AG04450 (cell line): Measurements from ENCODE around the gene NHLRC4. TPM values are rescaled to one million over a fixed set of nuclear protein-coding genes. Genes with fewer than 3 reads are reported as not detected.

ENCODE experiments used
- CTCF ChIA-PET: fragments of 300-600, 350-600 bp; formaldehyde crosslinking; extraction: SDS; loops from one replicate; lab custom pipeline; 2022; ENCODE audit warnings: antibody characterized with exemption, inconsistent platforms; lab: Charles Lee
- POLR2A ChIA-PET: fragments of 350-600 bp; formaldehyde crosslinking; extraction: SDS; loops from one replicate; lab custom pipeline; 2021; ENCODE audit warnings: antibody characterized with exemption, inconsistent platforms; lab: Yijun Ruan, JAX
- DNase-seq: peaks from one replicate; pipeline ENCODE4 v3.0.0-alpha.2; 2011; ENCODE audit warnings: low read depth, low spot score
- H3K27ac ChIP-seq: one replicate; pipeline ENCODE4 v1.5.1; 2012; ENCODE audit warnings: low read depth, low read length, control low read depth
- H3K27me3 ChIP-seq: one replicate; pipeline ENCODE4 v1.6.0; 2012; ENCODE audit warnings: low read length; ENCODE audit not compliant: control insufficient read depth, insufficient read depth
- H3K4me3 ChIP-seq: 2 replicates; pipeline ENCODE4 v1.5.1; 2011; ENCODE audit warnings: mild to moderate bottlenecking, low read depth, low read length, control low read depth
- H3K9me3 ChIP-seq: 2 replicates; pipeline ENCODE4 v1.5.1; 2012; ENCODE audit warnings: low read length; ENCODE audit not compliant: control insufficient read depth, insufficient read depth
- CTCF ChIP-seq: IDR thresholded peaks from 2 replicates; pipeline ENCODE4 v1.5.1; 2011; ENCODE audit warnings: low read depth, low read length, control low read depth, inconsistent platforms
- polyA plus RNA-seq: library from polyadenylated mRNA; depleted of rRNA; stranded (reverse); fragments of >200 nt; gene quantifications from 2 replicates; pipeline ENCODE4 v1.2.3, GENCODE V29; 2011

NHLRC4 gene
- polyA plus RNA-seq, 1 experiment: 0.45 TPM

- CTCF ChIA-PET: no interaction called here
- TF ChIP-seq CTCF: no peak
- DNase-seq: no peak
- Histone ChIP-seq H3K4me3 (no peak overlapping the region), H3K27me3 (peaks cover 31% of the 10 kb centered on the region), H3K27ac (no peak overlapping the region), H3K9me3 (peaks cover 3% of the 10 kb centered on the region; the same call in 1 of the 2 replicates)
- POLR2A ChIA-PET: interaction anchor here (0.5 kb wide), 2 partner anchors 136 to 1147 kb away, joined by 3 read pairs; no protein-coding TSS in a partner anchor
Measured at GRCh38 chr16:557463-558297, 9.1 kb upstream of the NHLRC4 start.

- H3K27ac ChIP-seq: no peak overlapping the region
- ChIA-PET CTCF (no interaction called here), POLR2A (interaction anchor here (0.5 kb wide), 1 partner anchor 1147 kb away, joined by 3 read pairs; no protein-coding TSS in a partner anchor)
- no peak overlapping the region for H3K4me3 ChIP-seq
- H3K9me3 ChIP-seq: peaks cover 3% of the 10 kb centered on the region; the same call in 1 of the 2 replicates
- no peak for TF ChIP-seq CTCF
- H3K27me3 ChIP-seq: peaks cover 31% of the 10 kb centered on the region
- DNase-seq: no peak
Measured at GRCh38 chr16:558298-559020, 8.3 kb upstream of the NHLRC4 start.

- no peak for TF ChIP-seq CTCF
- POLR2A ChIA-PET: no interaction called here
- Histone ChIP-seq H3K27ac (no peak overlapping the region), H3K27me3 (peaks cover 31% of the 10 kb centered on the region), H3K9me3 (peaks cover 3% of the 10 kb centered on the region; the same call in 1 of the 2 replicates), H3K4me3 (no peak overlapping the region)
- no peak for DNase-seq
- CTCF ChIA-PET: no interaction called here
Measured at GRCh38 chr16:559021-559380, 7.8 kb upstream of the NHLRC4 start.

GRCh38 chr16:559411-560203 lies 7.2 kb upstream of the NHLRC4 start:
- Histone ChIP-seq H3K27ac (no peak overlapping the region), H3K4me3 (no peak overlapping the region), H3K27me3 (peaks cover 31% of the 10 kb centered on the region), H3K9me3 (peaks cover 3% of the 10 kb centered on the region; the same call in 1 of the 2 replicates)
- CTCF ChIA-PET: no interaction called here
- no peak for DNase-seq
- no peak for TF ChIP-seq CTCF
- POLR2A ChIA-PET: no interaction called here
